GM04503 (cell line): ENCODE data around the gene RABAC1.

Experiments used
- DNase-seq: peaks from one replicate; pipeline ENCODE4 v3.0.0-alpha.2; 2012; ENCODE audit warnings: low read depth

Gene RABAC1

GRCh38 chr19:41928754-41929535 is 30.2 kb downstream of the RABAC1 start:
- DNase-seq, result no peak

- no peak for DNase-seq
Observed at GRCh38 chr19:41928221-41928683, 30.9 kb downstream of the RABAC1 start, which contains the start of gene ERFL. Gene ERFL, minus strand, starts transcription at chr19:41928449. Its CDS starts 15,530 bp downstream, at chr19:41912919.

DNA sequence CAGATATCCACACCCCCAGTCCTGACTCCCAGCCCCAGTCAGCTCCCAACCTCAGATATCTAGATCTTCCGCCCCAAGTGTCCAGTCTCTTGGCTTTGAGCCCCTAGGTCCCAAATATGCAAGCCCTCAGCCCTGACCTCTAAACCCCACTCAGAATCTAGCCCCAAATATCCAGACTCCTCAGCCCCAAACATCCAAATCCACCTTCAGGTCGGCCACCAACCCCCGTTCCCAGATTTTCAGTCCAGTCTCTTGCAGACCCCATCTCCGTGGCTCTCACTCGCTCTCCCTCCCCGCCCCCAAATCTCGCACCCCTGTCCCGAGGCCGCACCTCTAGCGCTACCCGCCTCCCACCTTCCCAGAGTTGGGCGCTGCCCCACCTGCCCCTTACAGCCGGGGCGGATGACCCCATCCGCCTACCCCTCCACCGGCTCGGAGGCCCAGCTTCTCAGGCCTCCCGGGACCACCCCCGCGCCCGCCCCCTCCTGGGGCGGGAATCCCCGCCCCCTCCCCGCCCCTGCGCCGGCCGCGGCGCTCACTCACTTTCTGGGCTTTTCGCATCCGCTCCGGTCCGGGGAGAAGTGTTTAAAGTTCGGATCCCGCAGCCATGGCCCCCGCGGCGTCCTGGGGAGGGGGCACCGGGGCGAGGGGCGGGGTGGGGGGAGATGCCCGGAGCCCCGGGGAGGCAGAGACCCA is 31.5 kb downstream of the RABAC1 start:
- DNase-seq, result no peak

DNA sequence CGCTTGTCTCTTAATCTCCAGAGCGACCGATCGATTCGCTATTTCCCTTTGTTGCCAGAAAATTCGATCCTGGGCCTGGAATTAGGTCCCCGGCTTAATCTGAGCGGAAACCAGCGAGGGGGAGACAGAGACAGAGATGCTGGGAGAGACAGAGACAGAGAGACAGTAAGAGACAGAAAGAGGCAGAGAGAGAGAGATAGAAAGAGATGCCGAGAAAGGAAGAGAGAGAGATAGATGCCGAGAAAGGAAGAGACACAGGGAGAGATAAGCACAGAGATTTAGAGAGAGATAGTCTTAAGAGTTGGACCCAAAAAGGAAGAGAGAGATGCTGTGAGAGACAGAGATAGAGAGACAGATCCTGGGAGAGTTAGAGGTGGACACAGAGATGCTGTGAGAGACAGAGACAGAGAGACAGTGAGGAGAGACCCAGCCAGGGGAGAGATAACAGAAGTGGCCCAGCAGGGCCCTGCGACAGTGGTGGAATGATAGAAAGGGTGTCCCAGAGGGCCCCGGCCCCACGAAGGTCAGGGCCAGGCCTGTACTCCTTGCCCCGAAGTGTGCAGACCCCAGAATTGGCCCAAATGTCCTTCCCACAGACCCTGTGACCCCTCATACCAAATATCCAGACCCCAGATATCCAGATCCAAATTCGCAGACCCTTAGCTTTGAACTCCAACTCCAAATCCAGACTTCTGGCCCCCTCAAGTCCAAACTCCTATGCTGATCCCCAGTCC is 32.2 kb downstream of the RABAC1 start:
- DNase-seq, result no peak

DNA sequence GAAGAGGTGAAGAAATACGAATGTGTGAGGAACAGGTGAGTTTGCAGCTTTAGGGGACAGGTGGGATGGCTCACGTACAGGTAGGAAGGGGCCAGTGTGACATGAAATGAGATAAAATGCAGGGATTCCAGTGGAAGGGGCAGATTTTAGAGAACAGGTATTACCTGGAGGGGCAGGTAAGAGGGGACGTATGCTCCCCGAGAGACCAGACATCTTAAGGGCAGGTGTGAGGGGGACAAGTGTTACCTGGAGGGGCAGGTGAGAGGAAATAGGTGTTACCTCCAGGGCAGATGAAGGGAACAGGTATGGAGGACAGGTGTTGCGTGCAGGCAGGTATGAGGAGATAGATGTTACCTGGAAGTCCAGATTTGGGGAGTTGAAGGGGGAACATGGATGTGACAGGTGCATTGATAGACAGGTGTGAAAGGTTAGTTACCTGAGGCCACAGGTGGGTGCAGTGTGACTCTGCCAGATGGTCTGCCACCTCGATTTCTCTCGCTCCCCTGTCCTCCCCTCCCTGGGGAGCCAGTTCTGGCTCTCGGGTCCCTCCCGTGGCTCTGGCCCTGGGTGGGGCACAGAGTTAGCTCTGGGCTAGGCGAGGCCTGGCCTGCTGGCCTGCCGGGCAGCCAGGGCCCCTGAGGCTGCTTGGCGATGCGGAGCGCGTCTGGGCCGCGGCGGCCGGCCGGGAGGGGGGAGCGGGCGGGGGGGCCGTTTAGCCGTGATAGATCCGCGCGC is 32.9 kb downstream of the RABAC1 start:
- no peak for DNase-seq

DNA sequence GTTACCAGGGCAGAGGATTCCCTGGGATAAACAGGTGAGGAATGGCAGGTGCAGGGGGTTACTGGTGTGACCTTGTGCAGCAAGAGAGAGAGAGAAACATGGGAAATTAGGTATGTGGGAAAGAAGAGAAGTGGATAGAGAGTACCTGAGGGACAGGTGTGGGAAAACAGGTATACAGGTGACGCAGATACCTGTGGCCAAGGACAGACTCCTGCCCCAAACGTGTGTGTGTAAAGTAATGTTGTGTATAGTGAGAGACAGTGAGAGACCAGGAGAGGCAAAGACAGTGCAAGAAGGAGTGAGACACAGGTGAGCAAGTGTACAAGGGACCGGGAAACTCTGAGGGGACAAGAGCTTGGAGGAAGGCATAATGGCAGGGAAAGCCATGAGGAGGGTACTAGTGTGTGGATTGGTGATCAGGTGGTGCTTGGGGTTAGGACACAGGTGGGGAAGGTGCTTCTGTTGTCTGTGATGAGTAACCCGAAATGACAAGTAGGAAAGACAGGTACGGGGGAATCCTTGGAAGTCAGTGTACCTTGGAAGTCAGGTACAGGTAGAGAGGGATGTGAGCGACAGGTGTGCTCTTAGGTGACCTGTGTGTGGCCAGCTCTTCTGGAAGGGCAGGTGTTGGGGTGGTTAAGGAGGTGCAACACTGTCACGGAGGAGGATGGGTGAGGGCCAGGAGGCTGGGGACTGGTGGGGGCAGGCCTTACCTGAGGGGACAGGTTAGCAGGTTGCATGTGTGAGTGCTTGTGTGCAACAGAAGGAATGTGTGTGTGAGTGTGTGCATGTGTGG is 33.7 kb downstream of the RABAC1 start:
- DNase-seq, result no peak

GRCh38 chr19:41924151-41925145 is 34.7 kb downstream of the RABAC1 start:
- no peak for DNase-seq

GRCh38 chr19:41923045-41923788 is 35.9 kb downstream of the RABAC1 start:
- no peak for DNase-seq

- no peak for DNase-seq
Observed at GRCh38 chr19:41922585-41922984, 36.5 kb downstream of the RABAC1 start.

DNA sequence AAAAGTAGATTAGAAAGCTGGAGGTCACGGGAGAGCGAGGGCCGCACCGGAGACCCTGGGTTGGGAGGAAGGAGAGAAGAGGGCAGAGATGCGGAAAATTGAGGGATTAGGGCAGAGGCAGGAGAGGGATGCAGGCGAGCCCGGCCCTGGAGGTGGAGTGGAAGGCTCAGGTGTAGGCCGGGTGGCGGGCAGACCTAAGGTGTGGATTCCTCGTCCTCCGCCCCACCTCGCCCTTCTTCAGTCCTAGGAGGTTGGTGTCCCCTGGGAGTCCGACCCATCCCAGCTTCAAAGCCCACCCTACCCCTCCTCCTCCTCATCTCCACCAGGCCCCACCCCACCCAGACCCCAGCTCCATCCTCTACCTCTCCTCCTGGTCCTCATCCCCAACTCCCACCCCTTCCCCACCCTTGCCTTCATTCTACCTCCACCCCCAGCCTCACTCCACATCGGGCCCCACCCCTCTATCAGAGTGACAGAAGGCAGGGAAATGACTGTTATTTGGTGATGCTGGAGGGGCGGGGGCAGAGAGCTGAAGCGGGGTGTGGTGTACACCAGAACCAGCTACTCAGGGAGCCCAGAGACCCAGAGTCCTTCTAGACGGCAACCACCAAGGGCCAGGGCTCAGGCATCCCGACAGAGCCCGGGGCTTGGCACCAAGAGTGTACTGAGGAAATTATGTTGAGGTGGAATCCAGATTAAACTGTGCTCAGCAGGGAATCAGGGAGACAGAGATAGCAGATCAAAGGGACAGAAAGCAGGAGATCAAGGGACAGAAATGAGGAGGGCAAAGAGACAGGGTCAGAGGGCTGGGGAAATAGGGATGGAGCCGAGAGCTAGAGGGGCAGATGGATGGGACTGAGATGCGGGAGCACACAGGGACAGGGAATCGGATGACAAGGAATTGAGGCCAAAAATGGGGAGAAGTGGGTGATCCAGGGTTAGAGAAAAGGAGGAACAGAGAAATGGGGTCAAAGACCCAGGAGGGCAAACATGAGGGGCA is 37.2 kb downstream of the RABAC1 start:
- DNase-seq, result no peak

GRCh38 chr19:41920882-41921576 is 38.1 kb downstream of the RABAC1 start:
- DNase-seq, result no peak

- DNase-seq, result no peak
Observed at GRCh38 chr19:41919948-41920712, 39.0 kb downstream of the RABAC1 start.

DNA sequence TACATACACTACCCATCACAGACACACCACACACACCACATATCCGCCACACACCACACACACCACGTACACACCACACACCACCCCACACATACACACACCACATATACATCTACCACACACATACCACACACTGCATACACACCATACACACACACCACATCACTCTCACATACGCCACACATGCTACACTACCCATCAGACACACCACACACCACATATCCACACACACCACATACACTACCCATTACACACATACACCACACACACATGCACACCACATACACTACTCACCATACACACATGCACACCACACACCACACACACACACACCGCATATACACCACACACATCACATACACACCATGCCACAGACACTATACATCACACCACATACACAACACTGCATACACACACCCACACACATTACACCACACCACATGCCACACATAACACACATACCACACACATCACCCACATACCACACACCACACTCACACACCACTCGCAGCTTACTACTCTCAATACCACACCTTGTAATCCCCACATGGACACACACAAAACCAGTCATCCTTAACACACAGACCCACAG is 40.4 kb downstream of the RABAC1 start:
- no peak for DNase-seq

DNA sequence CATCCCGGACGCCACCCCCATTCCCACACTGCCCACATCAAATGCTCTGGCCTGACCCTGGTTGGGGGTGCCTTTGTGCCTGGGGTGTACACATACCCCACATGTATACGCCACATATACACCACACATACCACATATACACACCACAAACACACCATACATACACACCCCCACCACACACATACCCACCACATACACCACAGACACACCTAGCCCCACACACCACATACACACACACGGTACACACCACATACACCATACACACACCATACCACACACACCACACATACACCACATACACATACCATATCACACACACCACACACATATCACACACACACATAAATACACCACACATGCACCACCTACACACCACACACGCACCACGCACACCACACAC is 41.0 kb downstream of the RABAC1 start:
- no peak for DNase-seq

DNA sequence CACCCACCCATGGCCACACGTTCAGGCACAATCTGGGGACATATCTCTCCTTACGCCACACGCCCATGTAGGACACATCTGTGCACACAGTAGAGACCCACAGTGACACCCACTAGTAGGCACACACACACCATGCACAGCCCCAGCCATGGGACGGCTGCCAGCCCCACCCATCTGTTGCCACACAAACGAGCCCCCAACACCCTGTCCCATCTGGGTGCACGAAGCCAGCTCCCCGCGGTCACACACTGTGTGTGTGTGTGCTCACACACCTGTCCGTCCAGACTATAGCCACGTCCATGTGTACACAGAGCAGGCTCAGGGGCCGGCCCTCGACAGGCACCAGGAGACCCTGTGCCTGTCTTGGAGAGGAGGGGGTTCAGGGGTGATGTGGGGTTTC is 41.4 kb downstream of the RABAC1 start:
- DNase-seq, result no peak

- no peak for DNase-seq
Observed at GRCh38 chr19:41915776-41916414, 43.2 kb downstream of the RABAC1 start.
